C1 segment of cervical spinal cord (tissue), 14 donors: ENCODE results near the gene CYP26A1.

Source experiments
- DNase-seq, 14 donors: peaks; one replicate each; lab custom pipeline; 2025; lab: John Stamatoyannopoulos, UW

The CYP26A1 gene

GRCh38 chr10:93115661-93116383 is 42.1 kb downstream of the CYP26A1 start:
- peak in 6 of 14 donors; percentile 0 to 38 (median 6) for DNase-seq

- no peak for DNase-seq
These were observed 47.6 kb downstream of the CYP26A1 start for GRCh38 chr10:93121311-93121710.

- no peak for DNase-seq
These were observed 50.1 kb downstream of the CYP26A1 start for GRCh38 chr10:93123766-93124165.

- DNase-seq: no peak
These were observed 51.1 kb downstream of the CYP26A1 start for GRCh38 chr10:93124580-93125318.

- DNase-seq: no peak
These were observed 52.3 kb downstream of the CYP26A1 start for GRCh38 chr10:93125966-93126365.

- DNase-seq: no peak
These were observed 52.9 kb downstream of the CYP26A1 start for GRCh38 chr10:93126483-93127052.
